HepG2 (cell line): ENCODE data around the gene LMAN2L. TPM values are rescaled to one million over a fixed set of nuclear protein-coding genes. Genes with fewer than 3 reads are reported as not detected.

ENCODE experiments used
- GMEB2 ChIP-seq: IDR thresholded peaks from 2 replicates; pipeline ENCODE4 v1.6.1; 2016; ENCODE audit warnings: missing biosample characterization, missing genetic modification reagents, low read depth
- HMG20A ChIP-seq: IDR thresholded peaks from 2 replicates; pipeline ENCODE4 v1.6.1; 2016; ENCODE audit warnings: borderline replicate concordance
- HMG20B ChIP-seq: conservative IDR thresholded peaks from 2 replicates; pipeline ENCODE4 v1.6.1; 2016; ENCODE audit warnings: missing genetic modification reagents, missing compliant biosample characterization
- KAT7 ChIP-seq: IDR thresholded peaks from 2 replicates; pipeline ENCODE4 v1.6.1; 2018; ENCODE audit warnings: borderline replicate concordance, missing compliant biosample characterization
- KMT2A ChIP-seq: sonication (generic); formaldehyde crosslinking; IDR thresholded peaks from 2 replicates; pipeline ENCODE4 v1.4.0; 2020; ENCODE audit warnings: missing genetic modification reagents
- NONO ChIP-seq, 2 experiments: fragments of 450-650 bp in 1 of 2; sonication (generic) in 1 of 2; formaldehyde crosslinking in 1 of 2; IDR thresholded peaks in 1 of 2; conservative IDR thresholded peaks in 1 of 2; 2 replicates each; pipeline versions ENCODE4 v1.6.1 to v1.8.0; 2017 to 2022; ENCODE audit warnings: mild to moderate bottlenecking in 1 of 2, missing genetic modification reagents in 1 of 2, moderate library complexity in 1 of 2
- RERE ChIP-seq: IDR thresholded peaks from 2 replicates; pipeline ENCODE4 v1.6.1; 2016; ENCODE audit warnings: low read depth, missing genetic modification reagents, missing compliant biosample characterization
- SRSF9 ChIP-seq: fragments of 200-400 bp; formaldehyde crosslinking; IDR thresholded peaks from 2 replicates; pipeline ENCODE4 v1.6.1; 2018; ENCODE audit warnings: borderline replicate concordance, mild to moderate bottlenecking, low read depth, low read length; ENCODE audit not compliant: insufficient read depth, poor library complexity, severe bottlenecking
- TBX3 ChIP-seq: fragments of 450-650 bp; IDR thresholded peaks from 2 replicates; pipeline ENCODE4 v1.6.1; 2017; ENCODE audit warnings: antibody characterized with exemption, mild to moderate bottlenecking, inconsistent platforms, borderline replicate concordance
- TEF ChIP-seq: sonication (generic); formaldehyde crosslinking; IDR thresholded peaks from 2 replicates; pipeline ENCODE4 v1.5.0; 2020; ENCODE audit warnings: missing genetic modification reagents
- ZBTB44 ChIP-seq: sonication (generic); formaldehyde crosslinking; IDR thresholded peaks from 2 replicates; pipeline ENCODE4 v1.4.0; 2020; ENCODE audit warnings: missing genetic modification reagents
- ZEB1 ChIP-seq: IDR thresholded peaks from 2 replicates; pipeline ENCODE4 v1.6.1; 2012; ENCODE audit warnings: mild to moderate bottlenecking, low read depth, inconsistent platforms; ENCODE audit not compliant: insufficient replicate concordance
- ZFP82 ChIP-seq: sonication (generic); formaldehyde crosslinking; IDR thresholded peaks from 2 replicates; pipeline ENCODE4 v1.5.1; 2020; ENCODE audit warnings: mild to moderate bottlenecking, missing genetic modification reagents, borderline replicate concordance
- ZNF329 ChIP-seq: sonication (generic); formaldehyde crosslinking; IDR thresholded peaks from 2 replicates; pipeline ENCODE4 v1.9.0; 2021; ENCODE audit warnings: low read depth, mild to moderate bottlenecking, missing genetic modification reagents
- ZNF367 ChIP-seq: sonication (generic); formaldehyde crosslinking; IDR thresholded peaks from 2 replicates; pipeline ENCODE4 v1.4.0; 2020; ENCODE audit warnings: missing genetic modification reagents, borderline replicate concordance
- ZNF382 ChIP-seq: sonication (generic); formaldehyde crosslinking; IDR thresholded peaks from 2 replicates; pipeline ENCODE4 v1.5.0; 2020; ENCODE audit warnings: missing genetic modification reagents, mild to moderate bottlenecking, borderline replicate concordance
- ZNF570 ChIP-seq: sonication (generic); formaldehyde crosslinking; IDR thresholded peaks from 2 replicates; pipeline ENCODE4 v1.4.0; 2020; ENCODE audit warnings: mild to moderate bottlenecking, missing genetic modification reagents, borderline replicate concordance
- ZNF577 ChIP-seq: sonication (generic); formaldehyde crosslinking; IDR thresholded peaks from 2 replicates; pipeline ENCODE4 v1.4.0; 2020; ENCODE audit warnings: mild to moderate bottlenecking, low read depth, missing genetic modification reagents, borderline replicate concordance
- ZNF776 ChIP-seq: sonication (generic); formaldehyde crosslinking; IDR thresholded peaks from 2 replicates; pipeline ENCODE4 v1.4.0; 2020; ENCODE audit warnings: mild to moderate bottlenecking, missing genetic modification reagents
- polyA plus RNA-seq, 8 experiments: library from polyadenylated mRNA; depleted of rRNA in 3 of 8; stranded (reverse) in 7 of 8; unstranded in 1 of 8; fragments of >200 nt; fragmentation: Illumina TruSeq in 4 of 8; extraction: Trizol in 4 of 8; gene quantifications; 2 replicates each; pipeline versions ENCODE4 v1.2.1 to v1.2.3, GENCODE V29; 2011 to 2016; ENCODE audit warnings: low read depth in 4 of 8, missing spikeins in 1 of 8, mixed read lengths in 1 of 8; ENCODE audit not compliant: insufficient read depth in 1 of 8
- total RNA-seq, 5 experiments: library from RNA; depleted of rRNA; stranded (reverse); fragments of >200 nt; fragmentation: Illumina TruSeq; extraction: Trizol; gene quantifications; 2 replicates each; pipeline ENCODE4 v1.2.3, GENCODE V29; 2016; ENCODE audit warnings: low read depth in 1 of 5

Gene LMAN2L
- total and polyA plus RNA-seq, 2 of the 13 experiments (the other 11 are each of a cell fraction or from before 2014, with no cell fraction given): 39.1 to 57.9 TPM

- TF ChIP-seq ZNF382 (CRISPR knock-in tag) (no peak), TEF (CRISPR knock-in tag) (no peak), ZFP82 (CRISPR knock-in tag) (no peak), ZEB1 (no peak), SRSF9 (no peak), ZBTB44 (no peak), ZNF570 (CRISPR knock-in tag) (no peak), ZNF776 (CRISPR knock-in tag) (no peak), NONO (IDR thresholded peaks at IDR 0.05) (no peak), NONO (CRISPR knock-in tag; conservative IDR thresholded peaks at IDR 0.05) (no peak), KMT2A (no peak), ZNF577 (CRISPR knock-in tag) (no peak), HMG20B (CRISPR knock-in tag) (no peak), ZNF367 (CRISPR knock-in tag) (no peak), HMG20A (CRISPR knock-in tag) (peak; percentile 69; the same call in 1 of the 2 replicates), GMEB2 (CRISPR knock-in tag) (no peak), ZNF329 (CRISPR knock-in tag) (no peak), TBX3 (no peak), RERE (CRISPR knock-in tag) (no peak), KAT7 (CRISPR knock-in tag) (peak; percentile 68; the same call in 1 of the 2 replicates)
These were observed 24.2 kb downstream of the LMAN2L start (continued) for GRCh38 chr2:96715658-96716057.
